NCI-H1930 (cell line): ENCODE results near the gene TEAD1.

ENCODE experiments used
- DNase-seq, 2 experiments: peaks; one replicate each; lab custom pipeline; 2025; lab: John Stamatoyannopoulos, UW

TEAD1 gene

DNA sequence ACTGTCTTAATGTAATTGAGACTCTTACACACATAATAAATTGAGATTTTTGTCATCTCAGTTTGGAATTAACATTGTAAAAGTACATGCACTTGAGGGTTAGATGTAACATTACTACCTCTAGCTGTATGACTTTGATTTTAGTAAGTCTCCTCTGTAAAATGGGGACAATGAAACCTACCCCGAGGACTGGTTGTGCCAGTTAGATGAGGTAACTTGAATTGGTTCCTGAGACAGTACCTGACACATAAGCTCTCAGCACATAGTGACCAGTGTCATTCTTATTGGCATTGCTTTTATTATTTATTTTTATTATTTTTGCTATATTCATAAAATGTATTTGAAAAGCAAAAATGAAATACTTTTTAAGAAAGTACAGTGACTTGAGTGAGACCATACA is 114.8 kb downstream of the TEAD1 start:
- no peak for DNase-seq

DNA sequence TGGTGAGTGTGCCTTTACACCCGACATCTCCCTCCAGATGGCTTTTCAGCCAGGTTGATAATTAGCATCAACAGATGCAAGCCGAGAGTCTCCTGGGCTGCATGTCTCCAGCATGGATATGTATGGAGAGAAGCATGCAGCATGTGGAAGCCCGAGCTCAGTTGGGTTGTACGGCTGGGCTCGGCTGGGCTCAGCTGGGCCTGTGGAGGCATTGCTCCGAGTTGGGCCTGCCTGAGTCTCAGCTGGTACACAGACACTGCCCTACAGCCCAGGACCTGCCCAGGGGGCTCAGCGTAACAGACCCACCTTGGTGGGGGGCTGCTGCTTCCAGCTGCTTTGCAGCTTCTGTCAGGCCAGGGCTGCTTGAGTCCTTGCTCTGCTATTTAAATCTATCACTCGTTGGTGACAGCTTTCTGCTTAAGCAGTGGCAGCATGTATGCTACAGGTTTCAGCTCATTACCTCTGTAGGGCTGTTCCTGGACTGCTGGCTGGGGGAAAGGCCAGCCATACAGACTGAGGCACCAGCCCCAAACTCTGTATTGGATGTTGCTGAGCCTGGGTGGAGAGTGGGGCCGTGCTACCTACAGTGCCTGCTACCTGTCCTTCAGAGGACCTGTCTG is 115.5 kb downstream of the TEAD1 start:
- no peak for DNase-seq

DNA sequence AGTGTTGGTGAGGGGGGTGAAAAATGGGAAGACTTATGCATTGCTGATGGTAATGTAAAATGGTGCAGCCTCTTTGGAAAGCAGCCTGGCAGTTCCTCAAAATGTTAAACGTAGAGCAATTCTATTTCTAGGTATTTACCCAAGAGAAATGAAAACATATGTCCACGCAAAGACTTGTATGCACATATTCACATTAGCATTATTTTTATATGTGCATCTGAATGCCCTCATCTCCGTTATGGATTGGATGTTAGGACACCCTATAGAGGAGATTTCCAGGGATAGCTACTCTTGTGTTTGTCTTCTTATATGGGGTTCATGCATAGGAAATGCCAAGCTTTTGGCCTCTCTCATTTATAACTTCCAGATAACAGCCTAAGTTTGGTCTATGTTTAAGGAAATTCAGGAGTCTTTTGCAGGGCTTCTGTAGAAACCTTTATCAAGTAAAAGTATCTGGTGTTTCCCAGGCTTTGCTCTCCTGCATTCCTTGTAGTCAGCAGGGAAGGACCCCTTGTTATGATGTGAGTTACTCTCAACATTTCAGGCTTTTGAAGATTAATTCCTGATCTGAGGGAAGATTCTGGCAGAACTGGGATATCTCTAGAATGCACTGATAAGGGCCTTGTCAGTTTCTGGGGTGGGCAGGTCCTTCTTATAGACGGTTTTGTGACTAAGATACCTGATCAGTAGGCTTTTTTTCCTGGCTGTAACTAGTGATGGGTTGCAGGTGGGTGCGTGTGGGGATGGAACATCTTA is 116.8 kb downstream of the TEAD1 start:
- no peak for DNase-seq

DNA sequence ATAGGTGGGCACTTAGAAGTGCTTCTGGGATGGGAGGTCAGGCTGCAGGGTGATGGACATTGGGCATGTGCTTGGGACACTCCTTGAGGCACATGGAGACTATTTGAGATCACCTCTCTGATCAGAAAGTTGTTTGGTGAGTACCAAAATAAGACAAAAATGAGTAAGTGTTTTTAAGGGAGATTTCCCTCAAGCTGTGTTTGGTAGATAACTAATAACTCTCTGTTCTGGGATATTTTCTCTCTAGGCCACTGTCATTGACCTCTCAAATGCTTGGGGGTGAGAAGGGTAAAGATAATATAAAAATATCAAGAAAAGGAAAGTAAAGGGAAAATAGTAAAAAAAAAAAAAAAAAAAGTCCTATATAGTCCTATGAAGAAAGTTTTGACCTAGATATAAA is 117.8 kb downstream of the TEAD1 start:
- DNase-seq = no peak

DNA sequence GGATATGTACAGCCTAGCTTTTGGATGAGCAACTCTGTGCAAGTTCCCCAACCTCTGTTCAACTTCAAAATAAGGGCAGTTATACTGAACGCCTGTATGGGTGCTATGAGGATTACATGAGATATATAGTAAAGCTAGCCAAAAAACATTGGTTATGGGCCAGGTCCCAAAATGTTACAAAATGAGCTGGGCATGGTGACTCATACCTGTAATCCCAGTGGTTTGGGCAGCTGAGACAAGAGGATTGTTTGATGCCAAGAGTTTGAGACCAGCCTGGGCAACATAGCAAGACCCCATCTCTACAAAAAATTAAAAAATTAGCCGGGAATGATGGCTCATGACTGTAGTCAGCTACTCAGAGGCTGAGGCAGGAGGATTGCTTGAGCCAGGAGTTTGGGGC is 118.4 kb downstream of the TEAD1 start:
- no peak for DNase-seq

DNA sequence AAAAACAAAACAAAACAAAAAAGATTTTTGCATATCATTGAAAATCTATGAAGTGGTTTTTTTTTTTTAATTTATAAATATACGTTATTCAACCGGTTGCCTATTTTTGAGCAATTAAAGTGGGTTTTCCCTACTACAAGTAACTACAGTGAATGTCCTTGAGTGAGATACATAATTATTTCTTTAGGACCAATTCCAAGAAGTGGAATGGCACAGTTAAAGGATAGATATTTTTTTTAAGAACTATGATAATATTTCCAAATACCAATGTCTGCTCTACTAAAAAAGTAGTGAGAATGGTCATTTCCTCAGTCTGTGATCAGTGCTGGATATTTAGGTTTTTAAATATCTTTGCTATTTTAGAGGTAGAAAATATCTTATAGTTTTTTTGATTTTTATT is 118.8 kb downstream of the TEAD1 start:
- DNase-seq = no peak

DNA sequence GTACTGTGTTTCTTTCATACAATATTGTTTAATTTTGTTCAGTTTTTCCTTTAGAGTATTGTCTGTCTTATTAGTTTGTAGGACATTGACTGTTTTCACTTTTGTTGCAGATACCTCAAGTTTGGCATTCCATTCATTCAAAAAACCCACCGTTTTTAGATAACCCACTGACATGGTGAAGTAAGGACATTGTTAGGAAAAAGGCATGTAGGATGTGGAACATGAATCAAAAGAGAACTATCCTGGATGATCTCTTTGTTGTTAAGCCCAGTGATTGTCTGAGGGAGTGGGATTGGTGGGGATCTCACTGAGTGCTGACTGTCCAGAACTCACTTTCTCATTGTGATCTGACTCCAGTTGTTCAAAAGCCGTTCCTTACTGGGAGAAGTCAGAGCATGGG is 119.3 kb downstream of the TEAD1 start:
- no peak for DNase-seq

DNA sequence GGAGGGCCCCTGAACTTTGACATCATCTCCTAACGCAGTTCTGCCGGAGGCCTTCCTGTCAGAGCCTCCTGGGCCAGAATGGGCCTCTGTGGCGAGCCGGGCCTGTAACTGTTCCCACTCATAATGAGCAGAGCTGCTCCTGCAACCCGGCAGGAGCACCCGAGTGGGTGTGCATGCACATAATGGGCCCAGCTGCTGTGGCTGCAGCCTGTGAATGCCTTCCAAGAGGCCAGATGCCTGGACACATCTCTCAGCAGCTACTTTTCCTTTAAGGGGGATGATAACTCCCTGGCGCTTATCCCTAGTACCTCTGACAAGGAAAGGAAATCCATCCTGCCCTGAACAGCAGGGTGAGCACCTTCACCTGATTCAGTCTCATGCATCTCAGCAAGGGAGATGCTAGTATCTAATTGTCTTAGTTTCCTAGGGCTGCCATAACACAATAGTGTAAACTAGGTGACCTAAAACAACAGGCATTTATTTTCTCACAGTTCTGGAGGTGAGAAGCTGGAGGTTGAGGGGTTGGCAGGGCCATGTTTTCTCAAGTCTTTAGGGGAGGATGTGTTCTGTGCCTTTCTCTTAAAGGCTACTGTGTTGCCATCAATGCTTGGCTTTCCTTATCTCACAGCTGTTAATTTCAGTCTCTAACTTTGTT is 120.5 kb downstream of the TEAD1 start:
- DNase-seq = no peak

DNA sequence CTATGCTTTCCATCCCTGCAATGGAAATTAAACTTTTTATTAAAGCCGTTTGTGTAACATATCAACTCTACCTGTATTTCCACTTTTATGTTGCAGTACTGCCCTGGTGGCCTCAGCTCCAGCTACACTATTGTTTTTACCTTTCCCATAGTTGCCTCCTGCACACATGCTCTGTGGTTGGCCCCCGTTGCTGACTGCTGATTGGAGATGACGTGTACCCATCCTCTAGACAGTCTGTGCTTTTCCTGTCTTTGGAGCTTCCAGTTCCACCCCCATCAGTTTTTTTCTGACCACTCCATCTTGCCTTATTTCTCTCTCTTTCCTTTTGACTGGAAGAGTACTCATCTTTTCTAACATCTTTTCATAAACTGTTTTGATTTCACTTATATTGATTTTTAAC is 123.8 kb downstream of the TEAD1 start:
- DNase-seq = no peak

DNA sequence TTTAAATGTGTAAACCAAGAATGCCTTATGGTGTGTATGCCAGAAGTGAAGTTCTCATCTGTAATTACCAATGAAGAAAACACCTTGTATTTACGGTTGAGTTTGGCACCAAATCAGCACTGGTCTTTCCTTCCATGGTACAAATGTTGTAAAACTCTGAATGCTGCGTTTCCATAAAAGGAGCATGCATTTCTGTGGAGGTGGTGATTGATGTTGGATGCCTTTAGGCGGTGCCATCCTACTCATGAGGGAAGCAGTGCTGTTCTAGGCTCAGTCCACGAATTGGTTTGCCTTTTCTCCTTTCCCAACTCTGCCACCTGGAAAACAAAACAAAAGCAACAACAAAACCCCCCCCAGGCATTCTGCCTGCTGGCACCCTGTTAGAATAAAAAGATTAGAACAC is 124.4 kb downstream of the TEAD1 start:
- DNase-seq = no peak

DNA sequence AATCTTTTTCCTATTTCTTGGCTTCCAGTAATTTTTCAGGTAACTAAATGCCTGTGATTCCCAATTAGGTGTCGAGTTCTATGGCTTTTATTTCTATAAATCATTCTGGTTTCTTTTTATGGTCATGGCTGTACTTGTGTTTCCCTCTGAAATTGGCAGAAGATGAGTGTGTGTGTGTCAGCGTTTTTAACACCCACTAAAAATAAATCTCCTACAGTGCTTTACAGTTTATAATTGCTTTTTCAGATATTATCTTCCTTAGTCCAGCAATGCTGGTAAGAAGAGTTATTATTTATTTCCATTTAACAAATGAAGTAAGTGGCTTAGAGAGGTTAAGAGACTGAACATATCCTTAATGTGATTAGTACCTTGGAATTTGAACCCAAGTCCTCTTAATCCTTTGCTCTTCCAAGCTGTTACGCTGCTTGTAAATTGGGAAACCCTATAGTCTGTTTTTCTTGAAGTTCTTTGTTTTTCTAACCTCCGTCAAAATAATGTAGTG is 125.2 kb downstream of the TEAD1 start:
- no peak for DNase-seq

DNA sequence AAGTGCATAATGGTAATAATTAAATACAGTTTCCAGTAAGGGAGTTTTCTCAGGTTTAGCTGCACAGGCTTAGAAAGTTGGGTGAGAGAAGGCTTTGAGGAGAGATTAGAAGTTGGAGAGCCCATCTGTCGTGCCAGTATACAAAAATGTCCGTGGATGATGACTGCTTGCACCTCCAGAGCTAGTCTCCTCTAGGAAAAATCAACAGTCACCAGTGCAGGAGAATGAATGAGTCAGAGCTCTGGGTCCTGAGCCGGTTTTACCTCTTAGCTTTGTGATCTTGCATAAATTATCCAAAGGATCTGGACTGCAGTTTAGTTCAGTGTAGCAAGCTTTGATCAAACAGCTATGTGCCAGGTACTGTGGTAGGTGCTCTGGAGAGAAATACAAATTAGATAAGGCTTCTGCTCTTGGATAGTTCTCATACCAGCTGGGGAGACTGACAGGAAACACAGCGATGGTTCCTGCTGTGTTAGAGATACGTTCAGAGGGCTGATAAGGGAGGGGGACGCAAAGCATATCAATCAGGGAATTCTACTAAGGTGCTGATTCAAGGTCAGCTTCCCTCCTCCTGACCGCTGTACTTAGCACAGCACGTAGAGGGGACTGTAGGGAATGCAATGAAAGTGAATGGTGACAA is 125.9 kb downstream of the TEAD1 start:
- DNase-seq = no peak

DNA sequence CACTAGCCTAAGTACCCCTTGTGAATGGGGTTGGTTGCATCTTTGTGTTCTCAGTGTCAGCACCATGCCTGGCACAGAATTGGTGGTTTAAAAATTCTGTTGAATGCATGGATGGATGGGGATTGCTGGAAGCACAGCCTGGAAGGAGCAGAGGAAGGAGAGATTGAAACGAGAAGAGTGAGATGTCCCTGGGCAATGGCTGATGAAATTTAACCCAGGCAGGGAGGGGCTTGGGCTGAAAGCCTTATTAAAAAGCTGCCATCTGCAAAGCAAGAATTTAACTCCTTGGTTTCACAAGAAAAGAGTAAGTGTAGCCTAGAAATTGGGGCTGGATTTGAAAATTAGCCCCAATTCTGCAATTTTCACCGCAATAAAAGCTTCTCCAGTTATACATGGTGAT is 126.7 kb downstream of the TEAD1 start:
- DNase-seq = no peak

DNA sequence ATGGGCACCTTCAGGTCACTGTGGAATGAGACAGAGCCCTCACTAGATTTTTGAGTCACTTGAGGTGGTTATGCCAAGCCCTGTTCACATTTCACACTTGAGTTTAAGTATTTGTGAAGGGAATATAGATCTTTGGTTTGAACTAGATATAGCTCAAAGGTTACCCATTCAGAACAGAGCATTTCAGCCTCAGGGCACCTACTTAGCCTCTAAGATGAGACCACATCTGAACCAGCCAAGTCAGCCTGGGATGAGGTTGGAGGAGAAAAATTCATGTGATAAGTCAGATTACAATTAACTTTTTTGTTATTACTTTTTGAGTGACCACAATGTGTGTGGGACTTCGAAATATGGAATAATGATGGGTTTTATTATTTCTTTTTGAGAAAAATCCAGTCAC is 127.8 kb downstream of the TEAD1 start:
- no peak for DNase-seq

DNA sequence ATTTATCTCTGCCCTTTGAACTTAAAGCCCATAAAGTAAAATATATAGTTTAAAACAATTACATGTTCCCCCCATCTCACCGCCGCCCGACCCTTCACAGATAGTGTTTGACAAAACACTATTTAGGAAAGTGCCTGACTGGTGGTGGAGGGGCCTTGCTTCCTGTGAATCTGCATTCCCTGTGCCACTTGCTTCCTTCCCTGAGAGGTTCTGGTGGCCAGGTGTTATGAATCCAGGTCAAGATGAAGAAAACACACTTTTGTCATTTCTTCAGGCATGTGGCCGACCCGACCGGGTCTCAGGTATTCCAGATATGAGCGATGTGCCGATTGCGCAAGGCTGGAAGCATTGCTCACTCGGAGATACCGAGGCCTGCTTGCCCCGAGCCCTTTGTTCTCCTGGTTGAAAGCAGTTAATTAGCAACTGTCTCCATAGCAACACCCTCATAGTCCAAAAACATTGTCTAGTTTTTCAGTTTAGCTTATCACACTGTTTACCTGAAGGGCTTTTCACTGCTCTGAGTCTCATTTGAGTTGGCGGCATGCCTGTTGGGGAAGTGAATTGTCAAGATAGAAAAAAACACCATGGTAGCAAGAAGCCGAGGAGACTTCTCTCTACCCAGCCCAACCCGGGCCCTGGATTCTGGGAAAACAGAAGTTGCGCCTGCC is 128.3 kb downstream of the TEAD1 start:
- DNase-seq = peak; percentile 77 to 91

DNA sequence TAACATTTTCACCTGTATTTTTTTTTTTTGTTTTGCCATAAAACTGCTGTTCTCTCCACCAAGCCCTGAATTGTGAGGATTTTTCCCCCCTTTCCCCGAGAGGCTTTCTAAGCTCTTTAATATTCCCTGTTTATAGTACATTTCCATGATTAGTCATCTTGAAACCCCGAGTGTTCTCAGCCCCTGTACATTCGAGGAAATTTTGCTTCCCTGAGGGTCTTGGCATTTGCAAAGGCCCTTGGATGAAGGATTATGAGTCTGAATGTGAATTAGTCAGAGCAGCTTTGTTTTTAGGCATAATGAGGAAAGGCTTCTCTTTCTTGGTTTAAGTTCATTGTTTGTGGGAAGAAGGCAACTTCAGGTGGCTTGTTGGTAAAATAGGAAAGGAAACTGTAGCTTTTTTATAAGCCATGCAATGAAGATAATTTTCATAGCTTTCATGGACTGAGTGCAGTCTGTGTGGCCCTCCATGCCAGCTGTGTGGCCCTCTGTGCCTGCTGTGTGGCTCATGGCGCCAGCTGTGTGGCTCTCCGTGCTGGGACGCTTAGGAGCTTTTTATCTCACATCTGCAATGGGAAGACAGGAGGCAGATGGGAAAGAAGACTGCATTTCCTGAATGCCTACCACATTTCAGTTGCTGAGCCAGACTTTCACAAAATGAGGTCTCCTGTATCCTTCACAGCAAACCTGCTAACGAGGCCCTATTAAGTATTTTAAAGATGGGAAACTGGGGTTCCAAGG is 129.0 kb downstream of the TEAD1 start:
- no peak for DNase-seq

DNA sequence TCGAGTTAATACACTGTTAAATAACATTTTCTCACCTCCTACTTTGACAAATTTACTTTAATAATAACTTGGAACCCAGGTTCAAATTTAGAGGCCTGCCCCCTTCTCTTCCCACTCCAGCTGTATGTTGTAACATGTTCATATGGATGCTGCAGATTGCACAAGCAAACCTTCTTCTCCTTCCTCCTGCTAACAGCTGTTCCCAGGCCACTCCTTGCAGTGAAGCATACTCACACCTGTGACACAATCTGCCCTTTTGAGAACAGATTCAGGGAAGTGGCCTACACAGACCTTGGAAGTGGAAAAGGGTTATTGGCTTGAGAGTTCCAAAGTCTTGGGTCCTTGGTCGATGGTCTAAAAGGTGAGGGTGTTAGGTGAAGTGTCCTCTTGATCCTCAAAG is 131.9 kb downstream of the TEAD1 start:
- DNase-seq = no peak

DNA sequence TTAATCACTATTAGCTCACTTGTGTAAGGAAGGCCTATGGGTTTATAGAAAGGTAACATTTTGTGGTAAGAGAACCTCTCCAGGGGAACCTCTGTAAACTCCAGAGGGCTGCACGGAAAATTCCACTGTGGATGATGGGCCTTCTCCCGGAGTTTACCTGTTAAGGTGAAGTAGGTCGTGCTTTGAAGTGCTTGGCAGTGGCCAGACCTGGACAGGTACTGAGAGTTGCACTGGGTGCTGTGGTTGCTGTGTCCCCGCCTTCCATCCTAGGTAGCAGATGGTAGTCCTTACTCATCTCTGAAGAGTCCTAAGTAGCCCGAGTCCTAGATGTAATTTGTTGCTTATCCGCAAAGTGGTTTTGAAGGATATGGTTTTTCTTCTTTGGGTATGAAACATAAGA is 133.4 kb downstream of the TEAD1 start:
- DNase-seq = no peak

DNA sequence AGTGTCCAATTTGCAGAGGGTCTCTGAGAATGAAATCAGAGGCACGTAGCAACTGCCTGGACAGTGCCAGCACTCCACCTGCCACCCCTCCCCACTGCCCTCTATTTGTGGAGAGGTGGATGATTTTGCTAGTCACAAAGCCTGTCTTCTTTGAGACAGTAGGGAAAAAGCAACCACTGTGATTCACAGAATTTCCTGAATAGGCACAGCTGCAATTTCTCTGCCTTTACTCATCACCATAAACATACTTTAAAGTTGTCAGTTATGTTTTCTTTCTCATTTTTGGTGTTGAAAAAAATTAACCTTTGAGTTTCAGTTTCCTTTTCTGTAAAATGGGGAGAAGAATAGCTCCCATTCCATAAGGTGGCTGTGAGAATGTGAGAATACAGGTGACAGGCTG is 134.3 kb downstream of the TEAD1 start:
- DNase-seq = no peak

DNA sequence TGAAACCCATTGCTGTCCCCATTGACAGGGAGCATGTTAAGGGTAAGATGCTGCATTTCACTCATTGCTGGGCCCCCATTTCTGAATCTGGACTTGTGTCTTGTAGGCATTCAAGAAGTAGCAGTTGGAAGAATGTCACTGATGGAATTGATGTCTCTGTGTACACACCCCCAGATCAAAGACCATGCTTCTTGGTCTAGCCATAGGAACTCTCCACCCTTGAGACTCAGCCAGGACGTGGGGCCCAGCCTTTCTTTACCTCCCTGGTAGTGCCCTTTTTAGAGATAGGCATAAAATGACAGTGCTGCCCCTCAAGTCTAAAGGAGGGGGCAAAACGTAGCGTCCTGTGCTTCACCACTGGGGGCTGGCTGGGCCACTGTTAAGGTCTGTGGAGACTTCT is 135.1 kb downstream of the TEAD1 start:
- DNase-seq = no peak

DNA sequence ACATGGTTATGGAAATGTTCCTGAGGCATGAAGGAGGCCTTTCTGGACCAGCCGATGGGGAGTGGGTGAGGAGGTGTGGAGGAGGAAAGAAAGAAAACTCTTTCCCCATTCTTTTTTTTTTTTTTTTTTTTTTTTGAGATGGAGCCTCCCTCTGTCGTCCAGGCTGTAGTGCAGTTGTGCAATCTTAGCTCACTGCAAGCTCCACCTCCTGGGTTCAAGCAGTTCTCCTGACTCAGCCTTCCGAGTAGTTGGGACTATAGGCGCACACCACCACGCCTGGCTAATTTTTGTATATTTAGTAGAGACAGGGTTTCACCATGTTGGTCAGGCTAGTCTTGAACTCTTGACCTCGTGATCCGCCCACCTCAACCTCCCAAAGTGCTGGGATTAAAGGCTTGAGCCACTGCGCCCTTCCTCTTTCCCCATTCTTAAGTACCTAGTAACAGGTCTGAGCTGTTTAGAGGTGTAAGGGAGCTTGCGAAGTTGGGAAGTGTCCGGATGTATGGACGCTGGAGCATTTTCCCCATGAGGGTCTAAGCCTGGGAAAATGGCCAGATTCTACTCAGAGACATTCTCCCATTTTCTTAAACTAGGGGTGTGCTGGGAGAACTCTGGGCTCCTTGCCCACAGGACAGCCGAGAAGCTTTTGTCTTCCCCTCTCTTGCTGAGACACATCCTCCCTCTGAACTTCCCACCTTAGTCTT is 135.8 kb downstream of the TEAD1 start:
- no peak for DNase-seq
